Activated CD4-positive, alpha-beta T cell treated with anti-CD3 and anti-CD28 coated beads, Interleukin-2, amount 50 U/mL, for 16 hours (primary cell): Measurements from ENCODE around the gene RAB3GAP2.
"Not testable (repeated sequence)": the region's sequence is repeated elsewhere in the genome, so short reads cannot be mapped to it uniquely, and the experiment has no call there.

Experiments used
- DNase-seq: peaks from one replicate; pipeline ENCODE4 v3.0.0-alpha.2; 2020

Gene RAB3GAP2, protein sequence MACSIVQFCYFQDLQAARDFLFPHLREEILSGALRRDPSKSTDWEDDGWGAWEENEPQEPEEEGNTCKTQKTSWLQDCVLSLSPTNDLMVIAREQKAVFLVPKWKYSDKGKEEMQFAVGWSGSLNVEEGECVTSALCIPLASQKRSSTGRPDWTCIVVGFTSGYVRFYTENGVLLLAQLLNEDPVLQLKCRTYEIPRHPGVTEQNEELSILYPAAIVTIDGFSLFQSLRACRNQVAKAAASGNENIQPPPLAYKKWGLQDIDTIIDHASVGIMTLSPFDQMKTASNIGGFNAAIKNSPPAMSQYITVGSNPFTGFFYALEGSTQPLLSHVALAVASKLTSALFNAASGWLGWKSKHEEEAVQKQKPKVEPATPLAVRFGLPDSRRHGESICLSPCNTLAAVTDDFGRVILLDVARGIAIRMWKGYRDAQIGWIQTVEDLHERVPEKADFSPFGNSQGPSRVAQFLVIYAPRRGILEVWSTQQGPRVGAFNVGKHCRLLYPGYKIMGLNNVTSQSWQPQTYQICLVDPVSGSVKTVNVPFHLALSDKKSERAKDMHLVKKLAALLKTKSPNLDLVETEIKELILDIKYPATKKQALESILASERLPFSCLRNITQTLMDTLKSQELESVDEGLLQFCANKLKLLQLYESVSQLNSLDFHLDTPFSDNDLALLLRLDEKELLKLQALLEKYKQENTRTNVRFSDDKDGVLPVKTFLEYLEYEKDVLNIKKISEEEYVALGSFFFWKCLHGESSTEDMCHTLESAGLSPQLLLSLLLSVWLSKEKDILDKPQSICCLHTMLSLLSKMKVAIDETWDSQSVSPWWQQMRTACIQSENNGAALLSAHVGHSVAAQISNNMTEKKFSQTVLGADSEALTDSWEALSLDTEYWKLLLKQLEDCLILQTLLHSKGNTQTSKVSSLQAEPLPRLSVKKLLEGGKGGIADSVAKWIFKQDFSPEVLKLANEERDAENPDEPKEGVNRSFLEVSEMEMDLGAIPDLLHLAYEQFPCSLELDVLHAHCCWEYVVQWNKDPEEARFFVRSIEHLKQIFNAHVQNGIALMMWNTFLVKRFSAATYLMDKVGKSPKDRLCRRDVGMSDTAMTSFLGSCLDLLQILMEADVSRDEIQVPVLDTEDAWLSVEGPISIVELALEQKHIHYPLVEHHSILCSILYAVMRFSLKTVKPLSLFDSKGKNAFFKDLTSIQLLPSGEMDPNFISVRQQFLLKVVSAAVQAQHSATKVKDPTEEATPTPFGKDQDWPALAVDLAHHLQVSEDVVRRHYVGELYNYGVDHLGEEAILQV (N-terminal part only)

DNA sequence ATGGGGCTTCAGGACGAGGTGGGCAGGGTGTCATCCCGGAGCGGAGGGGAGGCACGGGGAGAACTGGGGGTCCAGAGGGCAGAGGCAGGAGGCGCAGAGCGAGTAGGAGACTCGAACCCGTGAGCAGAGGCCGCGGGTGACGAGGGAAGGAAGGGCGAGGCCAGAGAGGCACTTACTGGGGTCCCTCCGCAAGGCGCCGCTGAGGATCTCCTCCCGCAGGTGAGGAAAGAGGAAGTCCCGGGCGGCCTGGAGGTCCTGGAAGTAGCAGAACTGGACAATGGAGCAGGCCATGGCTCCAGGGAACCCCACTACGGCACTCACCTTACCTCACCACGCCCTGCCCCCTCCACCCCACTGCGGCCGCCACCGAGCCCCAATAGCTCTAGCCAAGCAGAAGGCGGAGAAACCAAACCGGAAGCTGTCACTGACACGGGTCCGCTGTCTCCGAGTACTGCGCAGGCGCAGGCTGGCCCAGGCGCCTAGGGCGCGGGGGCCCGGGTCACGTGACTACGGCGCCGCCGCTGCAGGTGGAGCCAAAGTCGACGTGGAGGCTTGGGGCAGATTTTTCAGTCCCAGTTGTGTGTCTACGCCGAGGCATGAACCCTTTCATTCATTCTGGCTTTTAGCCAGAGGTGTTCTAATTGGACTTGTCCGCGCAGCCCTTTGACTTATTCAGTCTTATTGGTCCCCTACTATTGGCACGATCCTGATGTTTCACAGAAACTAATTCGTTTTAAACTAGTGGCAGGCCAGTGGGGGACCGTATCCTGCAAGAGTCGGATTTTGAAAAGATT lies at the start of gene RAB3GAP2:
Gene RAB3GAP2, minus strand, starts transcription at position 407 of the 794 bp plus-strand sequence. Its CDS starts 116 bp downstream, at position 291.
- peak; percentile 98 for DNase-seq

DNA sequence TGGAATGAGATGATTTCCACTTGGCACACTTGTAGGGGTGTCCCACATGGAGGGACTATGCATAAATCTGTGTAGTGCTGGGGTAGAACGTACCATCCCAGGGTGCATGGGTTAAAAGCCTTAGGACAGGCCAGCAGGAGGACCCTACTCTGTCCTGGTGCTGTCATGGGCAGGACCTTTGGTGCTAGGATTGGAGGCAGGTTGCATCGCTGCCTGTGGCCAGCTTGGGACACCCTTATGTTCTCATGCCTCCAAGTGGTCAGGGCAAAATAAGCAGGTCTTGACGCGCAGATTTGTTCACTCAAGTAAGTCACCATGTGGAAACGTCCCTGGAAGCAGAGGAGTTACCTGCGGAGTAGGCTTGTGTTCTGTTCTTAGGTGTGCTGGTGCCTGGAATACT lies 49.5 kb upstream of the RAB3GAP2 start:
- DNase-seq: no peak

DNA sequence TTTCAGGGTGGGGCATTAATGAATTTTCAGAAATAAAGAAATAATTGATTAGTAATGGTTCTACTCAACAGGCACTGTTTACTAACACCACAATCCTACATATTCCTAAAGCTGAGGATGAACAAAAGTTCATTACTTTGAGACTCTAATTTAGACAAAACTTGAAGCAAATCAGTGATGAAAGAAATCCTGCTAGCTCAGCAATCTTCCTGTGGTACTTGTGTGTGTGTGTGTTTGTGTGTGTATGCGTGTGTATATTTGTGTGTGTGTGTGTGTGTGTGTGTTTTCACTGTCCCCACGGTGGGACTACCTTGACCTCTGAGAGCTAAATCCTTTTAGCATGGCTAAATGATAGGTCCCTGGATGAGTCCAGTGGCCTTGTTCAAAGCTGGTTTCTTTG lies 48.5 kb upstream of the RAB3GAP2 start:
- no peak for DNase-seq

DNA sequence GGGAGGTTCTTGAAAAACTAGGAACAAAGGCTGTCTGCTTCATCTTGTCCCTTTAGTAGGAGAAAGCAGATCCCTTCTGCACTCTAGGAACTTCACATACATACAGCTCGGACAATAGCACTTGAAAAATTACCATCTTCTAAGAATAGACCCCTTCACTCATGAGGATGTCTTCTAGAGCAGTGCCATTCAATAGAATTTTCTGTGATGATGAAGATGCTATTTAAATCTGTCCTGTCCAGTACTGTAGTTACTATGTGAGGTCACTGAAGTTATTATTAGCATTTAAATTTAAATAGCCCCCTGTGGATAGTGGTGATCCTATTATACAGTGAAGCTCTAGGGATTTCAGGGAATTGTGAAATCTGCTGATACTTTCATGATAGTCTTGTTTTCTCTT lies 46.4 kb upstream of the RAB3GAP2 start:
- DNase-seq: no peak

DNA sequence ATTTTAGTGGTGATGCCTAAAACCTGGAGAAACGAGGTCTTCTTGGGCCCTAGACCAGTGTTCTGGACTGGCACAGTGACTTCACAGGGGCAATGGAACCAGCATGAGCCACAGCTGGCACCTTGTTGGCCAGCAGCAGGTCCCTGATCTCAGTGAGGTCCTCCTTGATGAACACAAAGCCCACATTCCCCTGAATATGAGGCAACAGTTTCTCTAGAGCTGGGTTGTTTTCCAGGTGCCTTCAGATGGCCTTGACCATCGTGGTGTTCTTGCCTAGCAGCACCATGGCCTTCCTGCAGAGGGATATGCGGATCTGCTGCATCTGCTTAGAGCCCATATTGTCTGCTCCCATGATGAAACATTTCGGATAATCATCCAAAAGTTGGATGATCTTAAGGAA lies 44.9 kb upstream of the RAB3GAP2 start:
- DNase-seq: no peak

DNA sequence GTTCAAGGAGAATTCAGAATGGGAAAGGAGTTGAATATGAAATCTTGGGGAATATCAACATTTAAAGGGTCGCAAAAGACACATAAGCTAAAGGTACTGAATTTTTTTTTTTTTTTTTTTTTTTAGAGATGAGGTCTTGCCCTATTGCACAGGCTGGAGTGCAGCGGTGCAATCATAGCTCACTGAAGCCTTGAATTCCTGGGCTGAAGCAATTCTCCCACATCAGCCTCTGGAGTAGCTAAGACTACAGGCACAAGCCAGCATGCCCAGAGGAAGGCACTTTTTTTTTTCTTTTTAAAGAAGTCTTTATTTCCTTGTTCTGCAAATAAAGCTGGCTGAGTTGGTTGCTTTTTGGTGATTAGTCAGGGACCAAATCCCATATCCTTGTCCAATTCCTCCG lies 44.1 kb upstream of the RAB3GAP2 start:
- DNase-seq: no peak

DNA sequence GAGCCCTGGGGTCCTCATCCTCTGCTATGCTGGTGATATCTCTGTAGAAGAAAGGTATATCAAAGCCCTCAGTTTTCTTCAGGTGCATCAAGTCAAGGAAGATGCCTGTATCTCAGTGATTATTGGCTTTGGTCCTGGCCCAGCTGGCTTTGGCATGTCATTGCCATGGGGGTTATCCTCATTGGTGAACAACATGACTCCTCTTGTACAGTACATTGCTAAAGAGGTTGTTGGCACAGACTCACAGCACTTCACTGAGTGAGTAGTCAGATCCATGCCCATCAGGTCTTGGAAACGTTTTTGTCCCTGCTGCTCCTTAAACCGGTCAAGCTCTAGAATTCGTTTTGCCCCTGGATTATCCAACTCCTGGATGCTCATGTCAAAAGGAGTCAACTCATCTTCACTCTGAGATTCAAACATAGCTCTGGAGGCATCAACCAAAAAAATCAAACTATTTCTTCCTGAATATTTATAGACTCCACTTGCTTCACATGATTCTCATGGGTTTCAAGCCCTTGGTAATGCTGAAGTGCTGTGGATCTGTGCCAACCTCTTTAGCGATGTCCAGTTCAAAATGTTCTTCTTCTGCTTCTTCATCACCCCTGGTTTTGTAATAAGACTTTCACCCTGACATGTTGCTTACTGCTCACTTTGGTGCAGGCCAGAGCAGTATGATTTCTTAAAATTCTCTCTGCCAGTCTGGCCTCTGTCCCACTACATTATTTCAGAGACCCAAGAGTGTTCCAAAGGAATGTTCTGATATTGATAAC lies 43.0 kb upstream of the RAB3GAP2 start:
- no peak for DNase-seq

DNA sequence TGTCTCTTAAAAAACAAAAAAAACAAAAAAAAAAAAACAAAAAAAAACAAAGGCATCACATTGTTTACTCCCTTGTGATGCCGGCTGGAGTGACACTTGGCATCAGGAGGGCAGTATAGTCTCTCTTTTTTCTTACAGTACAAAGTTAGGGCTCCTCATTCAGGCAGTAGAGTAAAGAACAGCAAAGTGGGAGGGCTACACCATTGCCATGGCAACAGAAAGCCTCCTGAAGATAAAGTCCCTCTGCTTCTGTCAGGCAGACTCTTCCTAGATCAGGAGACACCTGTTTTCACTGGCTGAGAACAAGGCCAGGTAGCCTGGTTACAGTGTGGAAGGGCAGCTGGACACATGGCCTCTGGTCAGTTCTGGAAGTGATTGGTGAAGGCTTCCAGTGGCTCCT lies 41.3 kb upstream of the RAB3GAP2 start:
- DNase-seq: no peak

DNA sequence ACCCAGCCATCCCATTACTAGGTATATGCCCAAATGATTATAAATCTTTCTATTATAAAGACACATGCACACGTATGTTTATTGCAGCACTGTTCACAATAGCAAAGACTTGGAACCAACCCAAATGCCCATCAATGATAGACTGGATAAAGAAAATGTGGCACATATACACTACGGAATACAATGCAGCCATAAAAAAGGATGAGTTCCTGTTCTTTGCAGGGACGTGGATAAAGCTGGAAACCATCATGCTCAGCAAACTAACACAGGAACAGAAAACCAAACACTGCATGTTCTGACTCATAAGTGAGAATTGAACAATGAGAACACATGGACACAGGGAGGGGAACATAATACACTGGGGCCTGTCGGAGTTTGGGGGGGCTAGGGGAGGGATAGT lies 37.9 kb upstream of the RAB3GAP2 start:
- not testable (repeated sequence) for DNase-seq

DNA sequence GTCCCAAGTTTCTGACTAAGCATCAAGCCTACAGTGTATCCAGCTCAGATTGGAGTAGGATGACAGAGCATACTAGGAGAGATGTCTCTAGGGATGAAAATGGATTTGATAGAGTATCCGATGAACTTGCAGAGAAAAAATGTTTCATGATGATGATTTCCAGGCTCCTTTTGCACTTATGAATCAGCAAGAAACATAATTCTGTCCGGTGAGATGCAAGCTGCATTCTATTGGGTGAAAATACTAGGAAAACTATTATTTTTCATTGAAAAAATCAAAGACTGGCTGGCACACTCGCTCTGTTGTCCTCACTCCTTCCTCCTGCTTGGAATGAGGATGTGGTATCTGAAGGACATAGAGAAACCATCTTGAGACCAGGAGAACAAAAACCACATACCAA lies 35.4 kb upstream of the RAB3GAP2 start:
- no peak for DNase-seq

DNA sequence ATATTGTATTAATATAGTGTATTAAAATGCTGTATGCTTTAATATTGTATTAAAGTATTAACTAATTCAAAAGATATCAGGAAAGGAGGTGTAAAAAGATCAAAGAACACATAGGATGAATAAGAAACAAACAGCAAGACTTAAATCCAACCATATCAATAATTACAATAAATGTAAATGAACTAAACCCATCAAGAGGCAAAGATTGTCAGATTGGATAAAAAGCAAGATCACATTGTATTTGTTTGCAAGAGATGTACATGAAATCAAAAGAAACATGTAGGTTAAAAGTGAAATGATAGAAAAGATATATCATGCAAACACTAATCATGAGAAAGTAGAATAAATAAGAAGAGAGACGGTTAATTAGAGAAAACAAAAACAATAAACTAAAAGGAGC lies 34.1 kb upstream of the RAB3GAP2 start:
- no peak for DNase-seq

DNA sequence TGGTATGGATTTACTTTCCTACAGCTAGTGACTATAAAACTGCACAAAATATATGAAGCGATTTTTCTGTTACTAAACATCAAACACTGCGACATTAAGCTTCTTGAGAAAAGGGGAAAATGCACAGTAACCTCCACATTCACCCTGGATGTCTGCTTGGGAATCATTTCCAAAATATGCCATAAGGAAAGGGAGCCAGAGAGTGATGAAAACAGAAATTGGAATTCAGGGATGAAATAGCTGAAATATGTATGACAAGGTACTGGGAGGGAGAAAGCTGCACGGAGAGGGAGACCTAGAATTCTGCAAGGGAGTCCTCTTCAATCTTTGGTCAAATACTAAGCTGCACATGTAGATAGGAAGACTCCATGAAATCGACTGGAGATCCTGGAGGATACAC lies 31.6 kb upstream of the RAB3GAP2 start:
- DNase-seq: no peak

DNA sequence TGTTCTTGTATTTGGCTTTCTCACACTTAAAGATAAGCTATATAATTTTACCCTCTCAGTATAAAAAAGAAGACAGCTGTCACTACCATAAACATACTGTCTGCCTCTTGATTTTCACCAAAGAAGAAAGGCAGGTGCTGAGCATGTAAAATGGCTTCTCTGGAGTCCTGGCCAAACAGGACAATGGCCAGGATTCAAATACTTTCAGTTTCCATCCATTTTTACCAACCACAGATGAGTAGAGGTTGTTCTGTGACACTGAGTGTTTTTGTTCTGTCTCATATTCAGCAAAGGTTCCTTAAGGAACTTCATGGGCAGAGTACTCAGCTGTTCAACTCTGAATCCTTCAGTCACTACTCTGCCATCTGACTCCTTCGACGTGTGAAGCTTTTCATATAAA lies 29.4 kb upstream of the RAB3GAP2 start:
- DNase-seq: no peak

DNA sequence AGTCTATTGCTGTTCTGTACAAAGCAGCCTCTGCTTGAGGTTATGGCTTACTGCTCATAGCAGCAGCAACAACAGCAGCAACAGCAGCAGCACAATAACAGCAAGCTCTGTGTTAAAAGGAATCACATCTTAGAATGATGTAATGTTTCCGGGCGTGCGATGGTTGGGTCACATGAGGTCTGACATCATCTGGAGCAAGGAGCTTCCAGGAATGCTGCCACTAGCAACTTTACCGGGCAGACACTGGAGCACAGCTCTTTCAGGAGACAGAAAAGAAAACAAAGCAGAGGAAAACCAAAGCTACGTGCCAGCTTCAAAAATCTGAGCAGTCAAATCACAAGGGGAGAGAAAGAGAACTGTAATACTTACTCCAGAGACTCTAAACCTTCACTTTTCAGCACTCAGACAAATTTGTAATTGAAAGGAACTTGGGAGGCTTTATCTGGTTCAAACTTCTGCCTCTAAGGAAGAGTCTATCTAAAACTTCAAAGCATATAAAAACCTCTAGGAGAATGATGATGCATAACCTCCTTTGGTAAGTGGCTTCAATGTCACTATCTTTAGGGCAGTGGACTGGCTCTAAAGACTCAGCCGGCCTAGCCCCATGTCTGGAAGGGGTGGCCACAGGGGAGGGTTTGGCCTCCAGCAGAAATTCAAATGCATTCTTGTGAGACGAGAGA lies 28.3 kb upstream of the RAB3GAP2 start:
- peak; percentile 10 for DNase-seq

DNA sequence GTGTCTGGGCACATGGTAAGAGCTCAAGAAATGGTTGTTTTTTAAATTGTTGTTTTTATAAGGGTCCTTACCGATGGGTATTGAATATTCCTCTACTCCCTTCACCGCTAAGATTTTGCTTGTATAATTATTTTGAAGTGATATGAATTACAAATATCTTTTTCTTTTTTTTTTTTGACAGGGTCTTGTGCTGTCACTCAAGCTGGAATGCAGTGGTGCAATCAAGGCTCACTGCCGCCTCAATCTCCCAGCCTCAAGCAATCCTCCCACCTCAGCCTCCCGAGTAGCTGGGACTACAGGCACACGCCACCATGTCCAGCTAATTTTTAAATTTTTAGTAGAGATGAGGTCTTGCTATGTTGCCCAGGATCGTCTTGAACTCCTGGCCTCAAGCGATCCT lies 27.1 kb upstream of the RAB3GAP2 start:
- no peak for DNase-seq

DNA sequence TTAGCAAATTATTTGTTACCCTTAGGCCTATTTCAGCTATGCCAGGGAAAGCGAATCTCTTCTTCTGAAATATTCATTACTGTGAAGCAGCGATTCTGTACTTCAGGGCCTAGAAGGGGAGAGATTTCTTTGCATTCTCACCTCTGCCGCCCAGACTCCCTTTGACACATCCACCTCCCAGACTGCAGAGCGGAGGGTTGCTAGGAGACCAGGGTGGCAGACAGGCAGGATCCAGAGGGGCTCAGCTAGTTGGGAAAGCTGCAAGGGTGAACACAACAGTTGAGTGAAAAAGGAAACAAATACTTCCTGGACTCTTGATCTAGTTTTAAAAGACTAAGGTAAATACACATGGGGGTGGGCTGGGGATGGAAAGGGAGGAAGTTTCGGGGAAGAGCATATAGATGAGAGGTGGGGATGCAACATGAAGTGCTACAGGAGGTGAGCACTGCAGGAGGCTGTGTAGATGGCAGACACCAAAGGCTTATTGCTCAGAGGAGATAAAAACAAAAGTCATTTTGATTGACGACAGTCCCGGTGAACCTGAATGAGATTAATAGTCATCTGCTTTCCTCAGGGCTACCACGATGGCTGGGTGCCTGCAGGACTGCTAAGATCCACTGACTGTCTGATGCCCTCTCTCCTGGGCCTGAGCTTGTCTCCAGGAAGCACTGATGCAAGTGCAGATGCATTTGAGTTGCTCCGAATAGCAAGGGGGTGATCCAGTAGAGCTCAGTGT lies 26.4 kb upstream of the RAB3GAP2 start:
- no peak for DNase-seq

DNA sequence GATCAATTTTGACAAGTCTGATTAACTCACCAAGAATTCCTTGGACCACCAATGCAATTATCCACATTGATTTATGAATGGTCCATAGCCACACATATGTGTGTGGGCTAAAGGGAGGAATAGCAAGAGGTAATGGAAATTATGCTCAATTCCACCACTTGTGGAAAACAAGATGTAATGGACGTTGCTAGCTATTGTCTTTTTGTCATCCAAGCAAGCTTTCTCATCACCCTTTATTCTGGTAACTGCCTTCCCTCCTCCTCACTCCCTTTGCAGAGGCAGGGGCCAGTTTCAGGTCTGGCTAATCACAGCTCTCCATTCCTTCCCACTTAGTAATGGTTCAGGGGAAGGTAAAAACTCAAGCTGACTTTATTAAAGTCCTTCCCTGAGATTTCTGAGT lies 24.7 kb upstream of the RAB3GAP2 start:
- no peak for DNase-seq

DNA sequence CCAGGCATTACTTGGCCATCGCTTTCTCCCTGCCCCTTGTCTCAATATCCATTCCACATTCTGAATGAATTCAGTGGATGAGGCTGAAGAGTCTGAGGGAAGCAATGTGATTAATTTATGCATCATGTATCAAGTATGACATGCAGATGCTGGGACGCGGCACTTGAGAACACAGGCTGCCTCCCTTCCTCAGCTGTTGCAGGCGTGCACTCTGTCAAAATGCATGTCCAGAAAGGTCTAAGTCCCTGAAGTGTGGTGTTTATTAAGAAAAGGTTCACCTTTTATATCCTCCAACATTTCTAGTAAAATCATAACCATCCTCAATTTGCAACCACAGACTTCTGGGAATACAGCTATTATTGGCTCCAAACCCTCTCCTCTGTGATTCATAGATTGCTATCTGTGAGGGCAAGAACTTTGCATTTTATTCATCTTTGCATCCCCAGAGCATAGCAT lies 22.6 kb upstream of the RAB3GAP2 start:
- DNase-seq: no peak

DNA sequence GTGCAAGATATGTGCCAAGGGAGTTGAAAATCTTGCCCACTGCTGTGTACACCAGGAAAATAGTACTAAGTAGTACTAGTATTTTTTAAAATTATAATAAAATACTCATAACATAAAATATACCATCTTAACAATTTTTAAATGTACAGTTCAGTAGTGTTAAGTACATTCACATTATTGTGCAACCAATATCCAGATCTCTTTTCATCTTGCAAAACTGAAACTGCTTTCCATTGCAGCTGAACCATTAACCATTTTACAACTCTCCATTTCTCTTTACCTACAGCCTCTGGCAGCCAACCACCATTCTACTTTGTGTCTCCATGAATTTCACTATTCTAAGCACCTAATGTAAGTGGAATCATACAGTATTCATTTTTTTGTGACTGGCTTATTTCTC lies 19.3 kb upstream of the RAB3GAP2 start:
- no peak for DNase-seq

DNA sequence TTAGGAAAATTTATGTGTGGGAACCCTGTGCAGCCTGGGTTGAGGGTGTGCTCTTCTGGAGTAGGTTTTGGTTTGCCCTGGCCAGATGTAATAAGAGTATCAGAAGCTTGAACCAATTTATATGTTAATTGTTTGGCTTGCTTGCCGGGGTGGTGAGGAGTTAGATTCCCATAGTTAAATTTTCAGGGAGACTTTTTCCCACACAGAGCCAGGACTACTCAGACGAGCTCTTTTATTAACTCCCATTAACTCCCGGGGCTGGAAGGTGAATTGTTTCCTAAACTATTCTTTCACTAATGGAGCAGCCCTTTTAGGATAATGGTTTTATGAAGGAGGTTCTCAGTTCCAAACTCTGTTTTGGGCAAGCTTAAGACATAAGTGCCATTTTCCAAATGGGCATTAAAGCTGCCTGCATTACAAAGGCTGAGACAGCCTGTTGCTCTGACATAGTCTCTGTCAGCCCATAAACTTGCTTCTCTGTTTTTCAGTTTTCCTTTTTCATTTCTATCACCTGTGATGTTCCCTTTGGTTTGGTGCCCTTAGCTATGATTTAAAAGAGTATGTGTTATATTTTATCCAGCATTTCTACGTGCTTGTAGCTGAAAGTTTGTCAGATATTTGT lies 18.0 kb upstream of the RAB3GAP2 start:
- no peak for DNase-seq
